ENCODE data around the gene GSPT2.
"Not testable (repeated sequence)": the region's sequence is repeated elsewhere in the genome, so short reads cannot be mapped to it uniquely, and the experiment has no call there.

GSPT2 gene
- 1.9 to 7.4 reads per million in 2 donors for total RNA-seq

GRCh38 chrX:51743179-51743957, at the start of gene GSPT2:
Gene GSPT2, plus strand, starts transcription at chrX:51743442. Its CDS starts 185 bp downstream, at chrX:51743627.
- peak in 4 of 5 experiments; percentile 20 to 90 (median 29) for DNase-seq

GRCh38 chrX:51694254-51694653, 49.0 kb upstream of the GSPT2 start:
- DNase-seq, result no peak

GRCh38 chrX:51697397-51697796, 45.8 kb upstream of the GSPT2 start:
- DNase-seq, result no peak

GRCh38 chrX:51710277-51711164, 32.7 kb upstream of the GSPT2 start, which contains the start of gene CENPVL1:
Gene CENPVL1, plus strand, starts transcription at chrX:51710512. Its CDS starts 0 bp downstream, at chrX:51710512.
- DNase-seq, result not testable (repeated sequence)

GRCh38 chrX:51712943-51713647, 30.1 kb upstream of the GSPT2 start:
- DNase-seq, result not testable (repeated sequence)

- no peak for DNase-seq
These were observed 15.0 kb upstream of the GSPT2 start for GRCh38 chrX:51728202-51728601.

- DNase-seq, result no peak
These were observed 6.2 kb upstream of the GSPT2 start for GRCh38 chrX:51737091-51737490.

- no peak for DNase-seq
These were observed 656 bp upstream of the GSPT2 start for GRCh38 chrX:51742586-51742985.

- DNase-seq, result no peak
These were observed 4.4 kb downstream of the GSPT2 start for GRCh38 chrX:51747671-51748070.

GRCh38 chrX:51759055-51759839, 16.0 kb downstream of the GSPT2 start:
- DNase-seq, result no peak

GRCh38 chrX:51760657-51761056, 17.4 kb downstream of the GSPT2 start:
- DNase-seq, result no peak

GRCh38 chrX:51766546-51766945, 23.3 kb downstream of the GSPT2 start:
- no peak for DNase-seq

- no peak for DNase-seq
These were observed 33.6 kb downstream of the GSPT2 start for GRCh38 chrX:51776851-51777250.

GRCh38 chrX:51779306-51779705, 36.1 kb downstream of the GSPT2 start:
- DNase-seq, result no peak

- no peak for DNase-seq
These were observed 51.9 kb downstream of the GSPT2 start for GRCh38 chrX:51795136-51795535.

All from T-helper 2 cell (primary cell).